Left colon (tissue), 2 donors: ENCODE measurements around the gene ZNF775. TPM values are rescaled to one million over a fixed set of nuclear protein-coding genes. Genes with fewer than 3 reads are reported as not detected.

Source experiments
- ATAC-seq: fragments of 200-7000 bp; cut with Tn5 transposase; one replicate; pipeline ENCODE4 v1.9.1; 2020; ENCODE audit warnings: mild to moderate bottlenecking, moderate library complexity
- DNase-seq, 2 donors: peaks; one replicate each; pipeline ENCODE4 v3.0.0-alpha.2; 2020
- intact Hi-C, 2 donors: fragments of 100-400 bp; cut with DNase I in 1 of 2; cut with micrococcal nuclease in 1 of 2; formaldehyde crosslinking; loops; one replicate each; pipeline versions ENCODE4 v1.11.2 to v1.14.0; 2022; cut with DNase I, micrococcal nuclease
- total RNA-seq, 2 donors: library from RNA; stranded (reverse); fragmentation: NEBNext Ultra II Directional; extraction: Animal tissue kit (Norgen Biotek cat#: 25700); gene quantifications; one replicate each; pipeline ENCODE4 v1.2.1, GENCODE V29; 2021
- donor health status: DM: no; HTN: no; CAD: no.
- donor health status: DM: yes; HTN: yes; CAD: no.

The ZNF775 gene
- total RNA-seq, 2 donors from 2014 or later = 7.1 to 8.7 TPM

DNA sequence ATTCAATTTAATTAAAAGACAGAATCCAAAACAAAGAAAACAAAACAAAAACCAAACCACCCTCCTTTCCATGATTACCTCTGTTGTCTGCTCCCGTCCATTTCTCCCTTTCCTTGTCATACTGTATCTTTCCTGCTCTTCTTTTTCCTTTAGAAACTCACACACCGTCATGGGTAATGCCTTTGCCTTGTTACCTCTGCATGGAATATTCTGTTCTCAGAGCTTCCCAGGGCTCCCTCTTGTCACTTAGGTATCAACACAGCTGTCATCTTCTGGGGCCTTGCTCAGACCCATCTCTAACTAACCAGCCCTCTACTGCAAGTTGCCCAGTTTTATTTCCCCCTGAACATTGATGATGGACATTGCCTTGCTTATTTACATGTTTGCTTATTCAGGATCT, 41.1 kb downstream of the ZNF775 start:
- intact Hi-C loops = loop anchor here in 1 of 2 donors (10.0 kb wide), 1 partner anchor 135 kb away; no protein-coding TSS in a partner anchor
- DNase-seq (no peak), ATAC-seq (no peak)

DNA sequence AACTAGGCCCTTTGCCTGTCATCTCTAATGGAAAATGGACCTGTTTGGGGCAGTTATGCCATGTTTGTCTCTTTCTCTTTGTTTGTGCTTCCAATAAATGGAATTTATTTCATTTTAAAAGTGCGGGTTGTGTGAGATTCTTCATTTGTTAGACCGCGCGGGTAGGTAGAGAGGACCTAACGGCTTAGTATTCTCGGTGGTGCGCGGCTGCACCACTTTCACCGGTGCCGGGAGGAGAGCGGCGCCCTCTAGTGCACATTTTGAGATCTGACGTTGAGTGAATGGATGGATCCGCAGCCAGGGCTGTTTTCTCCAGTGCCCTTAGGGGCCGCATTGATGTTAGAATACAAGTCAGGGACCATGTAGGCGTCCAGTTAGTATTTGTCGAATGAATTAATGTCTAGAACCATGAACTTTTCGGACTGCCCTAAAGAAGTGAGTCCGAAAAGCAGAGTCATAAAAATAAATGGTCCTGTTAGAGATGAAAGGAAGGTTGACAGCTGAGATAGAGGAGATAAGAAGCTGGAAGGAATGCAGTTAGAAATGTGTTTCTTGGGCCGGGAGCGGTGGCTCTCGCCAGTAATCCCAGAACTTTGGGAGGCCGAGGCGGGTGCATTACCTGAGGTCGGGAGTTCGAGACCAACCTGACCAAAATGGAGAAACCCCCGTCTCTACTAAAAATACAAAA, 42.0 kb downstream of the ZNF775 start:
- intact Hi-C loops = loop anchor here in 1 of 2 donors (10.0 kb wide), 1 partner anchor 136 kb away; no protein-coding TSS in a partner anchor
- peak; percentile 99 for ATAC-seq
- peak; percentile 72 to 92 for DNase-seq

DNA sequence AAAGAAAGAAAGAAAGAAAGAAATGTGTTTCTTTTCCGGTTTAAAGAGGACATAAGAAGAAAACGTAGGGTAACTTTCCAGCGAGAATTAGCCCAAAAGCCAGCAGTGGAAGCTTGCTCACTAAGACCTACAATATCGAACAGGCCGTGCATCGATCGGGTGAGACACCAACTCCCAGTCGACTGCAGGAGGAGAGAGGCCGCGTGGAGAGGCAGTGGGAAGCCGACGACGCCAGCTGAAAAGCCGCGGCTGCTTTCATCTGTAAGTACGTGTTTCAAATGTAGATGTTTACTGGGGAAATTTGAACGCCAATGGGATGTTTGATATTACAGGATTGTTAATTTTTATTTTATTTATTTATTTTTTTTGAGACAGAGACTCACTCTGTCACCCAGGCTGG, 42.7 kb downstream of the ZNF775 start:
- ATAC-seq (no peak), DNase-seq (no peak)
- intact Hi-C loops = loop anchor here in 1 of 2 donors (10.0 kb wide), 1 partner anchor 137 kb away; no protein-coding TSS in a partner anchor

DNA sequence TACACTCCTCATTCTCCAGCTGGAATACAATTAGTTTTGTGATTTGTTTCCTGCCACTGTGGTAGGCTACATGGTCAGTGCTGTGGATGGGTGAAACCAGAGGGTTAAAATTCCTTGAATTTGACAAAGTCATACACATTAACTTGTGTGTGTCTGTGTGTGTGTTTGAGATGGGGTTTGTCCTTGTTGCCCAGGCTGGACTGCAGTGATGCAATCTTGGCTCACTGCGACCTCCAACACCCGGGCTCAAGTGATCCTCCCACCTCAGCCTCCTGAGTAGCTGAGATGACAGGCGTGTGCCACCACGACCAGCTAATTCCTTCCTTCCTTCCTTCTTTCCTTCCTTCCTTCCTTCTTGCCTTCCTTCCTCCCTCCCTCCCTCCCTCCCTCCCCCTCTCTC, 46.5 kb downstream of the ZNF775 start:
- DNase-seq (no peak), ATAC-seq (no peak)
- intact Hi-C loops = loop anchor here in 1 of 2 donors (10.0 kb wide), 1 partner anchor 141 kb away; no protein-coding TSS in a partner anchor

DNA sequence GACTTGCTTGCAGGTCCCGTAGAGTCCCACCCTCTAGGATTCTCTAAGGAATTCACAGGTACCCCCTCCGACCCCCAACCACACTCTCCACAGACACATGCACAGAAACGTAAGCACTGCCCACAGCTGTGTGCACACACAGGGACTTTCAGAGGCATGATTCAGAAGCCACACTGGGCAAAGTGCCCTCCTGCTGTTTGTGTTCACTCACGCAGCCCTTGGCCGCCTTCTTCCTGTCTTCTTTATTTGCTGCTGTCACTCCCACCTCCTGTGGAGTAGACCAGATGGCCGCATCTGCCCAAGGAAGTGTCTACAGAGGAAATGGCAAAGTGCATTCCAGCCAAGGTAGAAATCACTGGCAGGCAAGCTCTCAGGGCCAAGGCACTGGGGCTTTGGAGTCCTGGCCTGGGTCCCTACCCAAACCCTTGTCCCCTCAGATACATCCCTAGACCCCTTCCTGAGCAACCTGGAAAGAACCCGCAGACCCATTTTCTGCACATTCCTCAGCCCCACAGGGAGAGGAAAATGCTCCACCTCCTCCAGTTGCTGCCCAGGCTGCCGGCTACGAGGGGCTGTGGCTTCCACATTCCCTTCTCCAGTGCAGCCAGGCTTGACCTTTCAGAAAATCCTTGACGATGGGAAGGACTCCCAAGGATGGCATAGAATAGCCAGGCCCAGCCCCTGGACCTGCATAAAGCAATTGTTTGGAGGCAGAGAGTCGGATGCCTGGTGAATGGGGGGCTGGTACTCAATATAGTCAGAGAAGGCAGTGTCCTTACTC, 49.7 kb downstream of the ZNF775 start:
- intact Hi-C loops = loop anchor here in 1 of 2 donors (10.0 kb wide), 1 partner anchor 144 kb away; no protein-coding TSS in a partner anchor
- peak; percentile 95 for ATAC-seq

DNA sequence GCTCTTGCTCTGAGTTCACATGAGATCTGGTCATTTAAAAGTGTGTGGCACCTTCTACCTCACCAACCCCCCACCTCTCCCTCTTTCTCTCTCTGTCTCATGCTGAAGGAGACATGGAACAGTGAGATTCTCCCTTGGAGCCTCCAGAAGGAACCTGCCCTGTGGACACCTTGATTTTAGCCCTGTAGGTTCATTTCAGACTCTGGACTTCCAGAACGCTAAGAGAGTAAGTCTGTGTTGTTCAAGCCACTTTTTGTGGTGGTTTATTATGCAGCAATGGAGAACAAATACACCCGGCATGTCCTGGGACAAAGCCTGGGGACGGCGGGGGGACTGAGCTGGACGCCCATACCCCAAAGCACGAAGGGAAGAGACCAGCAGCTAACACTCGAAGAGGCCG, 50.6 kb downstream of the ZNF775 start:
- intact Hi-C loops = loop anchor here in 1 of 2 donors (10.0 kb wide), 1 partner anchor 145 kb away; no protein-coding TSS in a partner anchor
- no peak for DNase-seq
- no peak for ATAC-seq

More for the DNA sequence above, 49.7 kb downstream of the ZNF775 start:
- peak; percentile 74 to 77 for DNase-seq

DNA sequence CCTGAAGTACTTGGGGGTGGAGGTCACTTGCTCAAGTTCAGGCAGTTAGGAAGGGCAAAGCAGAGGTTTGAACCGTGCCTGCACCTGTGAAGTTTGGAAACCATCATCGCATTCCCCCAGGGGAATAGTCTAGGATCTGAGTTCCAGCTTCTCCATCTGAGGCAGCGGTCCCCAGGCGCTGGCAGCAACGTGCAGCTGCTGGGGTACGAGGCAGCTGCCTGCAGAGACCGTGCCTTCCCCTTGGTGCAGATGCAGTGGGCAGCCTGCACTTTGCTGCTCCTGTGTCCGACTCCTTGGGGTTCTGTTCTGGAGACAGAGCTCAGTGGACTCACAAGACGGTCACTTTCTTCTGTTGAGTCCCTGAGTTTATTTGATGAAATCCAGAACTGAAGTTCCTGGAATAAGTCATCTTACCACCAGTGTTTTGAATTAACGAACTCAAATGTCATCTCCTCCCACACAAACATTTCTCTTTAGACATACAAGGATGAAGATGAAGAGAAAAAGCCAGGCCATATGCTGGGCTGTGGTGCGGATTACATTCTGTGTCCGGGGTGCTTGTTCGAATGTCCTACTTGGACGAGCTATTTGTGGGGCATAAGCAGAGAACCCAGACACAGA, 51.4 kb downstream of the ZNF775 start:
- intact Hi-C loops = no loop called here
- ATAC-seq (no peak), DNase-seq (no peak)

DNA sequence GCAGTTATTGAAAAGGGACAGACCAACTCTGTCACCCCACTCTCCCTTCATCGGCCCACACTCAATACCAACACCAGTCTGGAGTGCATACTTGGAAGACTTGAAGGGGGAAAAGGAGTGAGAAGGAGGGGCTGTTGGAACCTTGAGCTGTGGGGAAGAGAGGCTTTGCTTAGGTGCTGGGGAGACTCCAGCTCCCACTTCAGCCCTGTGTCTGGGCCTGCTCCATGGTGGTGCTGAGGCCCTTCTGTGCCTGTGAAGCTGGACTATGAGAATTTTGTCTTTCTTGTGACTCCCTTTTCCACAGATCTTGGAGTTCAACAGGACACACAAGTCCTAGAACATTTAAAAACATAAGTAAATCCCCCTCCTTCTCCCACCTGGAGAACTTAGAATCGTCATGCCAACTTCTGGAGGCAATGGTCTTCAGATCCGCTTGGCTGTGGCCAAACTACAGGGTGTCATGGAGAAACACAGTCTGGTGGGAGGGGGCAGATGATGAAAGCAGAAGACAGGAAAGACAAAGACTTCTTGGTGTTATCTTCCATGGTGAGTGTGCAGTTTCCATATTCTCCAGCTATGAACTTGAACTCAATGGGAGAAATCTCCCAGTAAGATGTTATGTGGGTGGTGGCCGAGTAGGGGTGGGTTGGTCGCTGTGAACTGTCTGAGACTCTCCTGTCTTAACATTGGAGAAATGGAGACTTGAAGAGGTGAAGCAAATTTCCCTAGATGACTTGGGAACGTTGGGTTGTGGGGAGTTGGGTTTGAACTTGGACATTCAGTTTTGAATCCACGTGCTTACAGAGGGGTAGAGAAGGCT, 52.9 kb downstream of the ZNF775 start:
- DNase-seq (no peak), ATAC-seq (no peak)
- intact Hi-C loops = no loop called here

DNA sequence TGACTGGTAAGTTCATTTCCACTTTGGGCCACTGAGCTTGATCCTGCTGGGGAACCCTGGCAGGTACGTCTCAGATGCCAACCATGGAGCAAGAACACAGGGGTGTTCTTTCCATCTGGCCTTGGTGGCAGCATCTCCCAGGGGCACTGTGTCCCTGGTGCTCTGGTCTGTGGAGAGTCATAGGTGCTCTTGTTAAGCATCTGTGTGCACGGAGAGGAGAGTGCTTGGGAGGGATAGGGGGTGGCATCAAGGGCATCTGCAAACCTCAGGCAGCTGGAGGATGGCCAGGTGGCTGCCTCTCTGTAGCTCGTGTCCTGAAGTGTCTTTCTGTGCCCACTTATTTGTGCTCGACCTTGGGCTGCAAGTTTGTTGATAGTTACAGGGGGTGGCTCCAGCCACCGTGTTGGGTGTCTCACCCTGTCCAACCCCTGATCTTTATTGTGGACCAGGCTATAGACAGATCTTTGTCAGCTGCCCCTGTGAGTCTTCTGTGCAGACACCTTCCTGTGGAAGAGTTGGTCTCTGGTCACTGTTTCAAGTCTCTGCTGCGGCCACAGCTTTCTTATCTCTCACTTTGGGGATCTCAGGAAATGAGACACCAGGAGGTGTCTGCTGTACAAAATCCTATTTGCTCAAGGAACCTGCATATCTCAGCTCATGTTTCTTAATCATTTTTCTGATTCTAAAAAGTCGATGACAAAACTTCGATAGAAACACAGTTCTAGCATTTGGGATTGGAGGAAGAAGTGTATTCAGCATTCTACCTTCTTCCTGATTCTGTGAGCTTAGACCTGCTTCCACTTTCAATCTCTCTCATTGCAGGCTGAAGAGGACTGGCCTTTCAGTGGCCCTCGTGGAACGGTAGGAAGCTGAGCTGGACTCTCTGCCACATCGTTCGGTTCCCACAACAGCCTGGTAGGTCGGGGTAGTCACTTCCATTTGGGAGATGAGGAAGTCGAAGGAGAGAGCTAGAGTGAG, 54.1 kb downstream of the ZNF775 start:
- DNase-seq (no peak), ATAC-seq (no peak)

DNA sequence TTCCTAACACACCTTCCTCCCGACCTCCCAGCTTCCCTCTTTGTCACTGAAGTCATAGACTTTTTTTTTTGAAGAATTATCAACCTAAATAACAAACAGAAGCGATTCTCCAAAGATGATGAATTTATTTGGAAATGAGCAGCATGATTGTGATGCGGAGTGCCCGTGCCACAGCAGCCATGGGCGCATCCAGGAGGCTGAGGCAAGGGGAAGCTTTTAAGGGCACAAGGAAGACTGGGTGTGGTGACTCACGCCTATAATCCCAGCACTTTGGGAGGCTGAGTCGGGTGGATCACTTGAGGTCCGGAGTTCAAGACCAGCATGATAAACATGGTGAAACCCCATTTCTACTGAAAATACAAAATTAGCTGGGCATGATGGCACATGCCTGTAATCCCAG, 55.1 kb downstream of the ZNF775 start:
- DNase-seq (no peak), ATAC-seq (no peak)
- intact Hi-C loops = no loop called here

More for the DNA sequence above, 54.1 kb downstream of the ZNF775 start:
- intact Hi-C loops = no loop called here

DNA sequence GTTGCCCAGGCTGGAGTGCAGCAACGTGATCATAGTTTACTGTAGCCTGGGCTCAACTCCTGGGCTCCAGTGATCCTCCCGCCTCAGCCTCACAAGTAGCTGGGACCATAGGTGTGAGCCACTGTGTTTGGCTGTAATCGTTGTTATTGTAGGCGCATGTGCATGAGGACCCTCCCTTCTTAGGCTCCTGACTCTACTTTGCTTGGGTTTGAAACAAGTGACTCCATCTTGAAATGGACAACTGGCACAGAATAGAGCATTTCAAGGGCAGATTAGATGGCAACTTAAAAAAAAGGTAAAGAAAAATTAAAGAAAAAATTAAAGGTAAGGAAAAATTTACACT, 55.9 kb downstream of the ZNF775 start:
- intact Hi-C loops = no loop called here
- ATAC-seq (no peak), DNase-seq (no peak)

DNA sequence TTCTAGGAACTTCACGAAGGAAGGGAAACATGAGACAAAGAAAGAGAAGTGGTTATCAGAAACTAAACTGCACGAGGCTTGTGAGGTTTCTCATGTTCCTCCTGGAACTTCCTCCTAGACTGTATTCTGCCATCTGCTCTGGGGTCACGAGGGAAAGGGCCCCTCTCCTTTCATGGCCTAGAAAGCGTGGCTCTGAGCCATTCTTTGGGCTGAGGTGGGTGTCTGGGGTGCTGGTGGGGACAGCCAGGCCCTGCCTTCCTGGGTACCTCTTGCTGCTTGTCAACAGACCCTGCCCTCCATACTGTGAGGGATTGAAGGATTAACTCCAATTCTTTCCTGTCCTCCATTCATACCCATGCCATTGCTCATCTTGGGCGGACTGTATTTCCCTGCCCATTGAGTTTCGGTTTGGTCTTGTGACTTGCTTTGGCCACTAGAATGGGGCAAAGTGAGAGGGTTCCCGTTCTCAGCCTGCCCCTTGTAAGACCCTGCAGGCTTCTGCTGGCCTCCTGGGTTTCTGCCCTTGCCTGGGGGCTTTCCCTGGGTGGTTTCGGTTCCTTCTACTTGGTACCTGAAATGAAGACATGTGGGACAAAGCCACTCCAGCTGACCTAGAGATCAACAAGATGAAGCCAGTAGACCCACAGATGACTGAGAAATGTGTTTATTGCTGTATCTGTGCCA, 56.4 kb downstream of the ZNF775 start:
- peak; percentile 24 for ATAC-seq
- intact Hi-C loops = no loop called here
- peak; percentile 47 to 62 for DNase-seq

DNA sequence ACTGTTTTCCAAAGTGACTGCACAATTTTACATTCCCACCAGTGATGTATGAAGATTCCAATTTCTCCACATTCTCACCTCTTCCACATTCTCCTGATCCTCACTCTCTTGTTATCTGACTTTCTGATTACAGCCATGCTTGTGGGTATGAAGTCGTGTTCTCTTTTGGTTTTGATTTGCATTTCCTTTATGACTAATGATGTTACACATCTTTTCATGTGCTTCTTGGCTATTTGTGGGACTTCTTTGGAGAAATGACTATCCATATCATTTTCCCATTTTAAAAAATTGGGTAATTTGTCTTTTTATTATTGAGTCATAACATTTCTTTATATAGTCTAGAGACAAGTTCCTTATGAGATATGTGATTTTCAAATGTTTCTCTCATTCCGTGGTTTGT, 60.8 kb downstream of the ZNF775 start:
- DNase-seq (no peak), ATAC-seq (no peak)
- intact Hi-C loops = no loop called here

DNA sequence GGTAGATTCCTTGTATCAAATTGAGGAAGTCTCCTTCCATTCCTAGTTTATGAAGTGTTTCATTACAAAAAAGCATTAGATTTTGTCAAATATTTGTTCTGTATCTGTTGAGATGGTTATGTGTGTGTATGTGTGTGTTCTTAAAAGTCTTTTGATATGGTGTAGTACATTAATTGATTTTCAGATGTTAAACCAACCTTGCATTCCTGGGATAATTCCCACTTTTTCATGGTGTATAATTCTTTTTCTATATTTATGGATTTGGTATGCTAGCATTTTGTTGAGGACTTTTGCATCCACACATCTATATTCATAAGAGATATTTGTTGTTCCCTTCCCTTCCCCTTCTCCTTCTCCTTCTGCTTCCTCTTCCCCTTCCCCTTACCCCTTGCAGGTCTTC, 62.4 kb downstream of the ZNF775 start:
- ATAC-seq (no peak), DNase-seq (no peak)
- intact Hi-C loops = no loop called here

DNA sequence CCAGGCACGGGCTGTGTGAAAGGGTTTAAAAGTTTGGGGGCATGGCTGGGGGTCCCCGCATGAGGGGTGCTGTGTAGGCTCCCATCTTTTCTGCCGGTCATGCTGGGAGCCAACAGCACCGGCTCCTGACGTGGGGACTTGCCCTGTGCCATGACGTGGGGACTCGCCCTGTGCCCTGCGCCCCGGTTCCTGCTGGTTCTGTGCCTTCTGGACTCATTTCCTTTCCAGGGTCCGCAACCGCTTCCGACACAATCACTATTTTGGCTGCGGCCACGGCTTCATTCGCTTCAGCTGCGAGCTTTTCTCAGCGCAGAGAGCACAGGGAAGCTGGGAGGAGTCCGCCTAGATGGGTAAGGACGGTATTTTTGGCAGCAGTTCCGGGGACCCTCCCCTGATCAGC, 63.7 kb downstream of the ZNF775 start:
- no peak for ATAC-seq
- intact Hi-C loops = no loop called here
- no peak for DNase-seq

DNA sequence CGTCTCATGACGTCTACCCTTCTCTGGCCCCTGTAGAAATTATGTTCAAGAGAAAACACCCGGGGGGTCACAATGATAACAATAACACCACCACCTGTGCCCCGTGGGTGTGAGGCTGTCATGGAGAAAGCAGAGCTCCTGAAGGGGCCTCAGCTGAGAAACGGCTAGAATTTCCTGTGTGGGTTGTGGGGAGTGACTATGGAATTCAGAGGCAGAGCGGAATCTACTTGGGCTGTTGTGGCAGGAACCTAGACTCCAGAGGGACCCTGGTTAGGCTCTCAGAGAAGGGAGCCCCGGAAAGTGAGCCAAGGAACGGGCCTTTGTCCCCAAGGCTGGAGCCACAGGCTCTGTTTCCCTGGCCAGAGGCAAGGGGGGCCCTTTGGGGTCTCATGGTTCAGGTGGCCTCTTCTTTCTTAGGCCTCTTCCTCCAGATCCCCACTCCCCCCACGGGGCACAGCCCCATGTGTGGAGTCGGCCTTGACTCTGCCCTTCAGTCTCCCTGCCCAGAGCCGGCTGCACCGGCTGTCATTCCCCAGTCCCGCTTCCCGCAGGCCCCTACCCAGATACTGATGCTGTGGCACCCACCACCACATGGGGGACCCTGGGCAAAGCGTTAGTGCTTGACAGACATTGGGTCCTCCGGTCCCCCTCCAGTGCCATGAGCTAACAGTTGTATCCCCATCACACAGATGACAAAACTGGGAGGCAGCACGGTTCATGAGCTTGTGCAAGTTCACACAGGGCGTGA, 64.8 kb downstream of the ZNF775 start:
- DNase-seq = no peak
- ATAC-seq = no peak
- intact Hi-C loops = no loop called here
